MV-4-11 (cell line): ENCODE measurements around the gene ZBTB44.
"Not testable (repeated sequence)": the region's sequence is repeated elsewhere in the genome, so short reads cannot be mapped to it uniquely, and the experiment has no call there.

Experiments
- DNase-seq: peaks from one replicate; lab custom pipeline; 2025; lab: John Stamatoyannopoulos, UW

ZBTB44 gene

GRCh38 chr11:130199792-130200191 lies 114.9 kb downstream of the ZBTB44 start:
- DNase-seq = no peak

GRCh38 chr11:130198964-130199363 lies 115.8 kb downstream of the ZBTB44 start:
- no peak for DNase-seq

- no peak for DNase-seq
Observed at GRCh38 chr11:130198292-130198691, 116.4 kb downstream of the ZBTB44 start.

- DNase-seq = no peak
Observed at GRCh38 chr11:130197386-130198035, 117.2 kb downstream of the ZBTB44 start.

GRCh38 chr11:130194241-130195023 lies 120.3 kb downstream of the ZBTB44 start:
- no peak for DNase-seq

- DNase-seq = not testable (repeated sequence)
Observed at GRCh38 chr11:130193551-130193950, 121.2 kb downstream of the ZBTB44 start.

- no peak for DNase-seq
Observed at GRCh38 chr11:130192845-130193267, 121.9 kb downstream of the ZBTB44 start.

- no peak for DNase-seq
Observed at GRCh38 chr11:130191896-130192295, 122.8 kb downstream of the ZBTB44 start.

GRCh38 chr11:130190371-130190881 lies 124.3 kb downstream of the ZBTB44 start:
- no peak for DNase-seq

GRCh38 chr11:130189492-130190210 lies 125.1 kb downstream of the ZBTB44 start:
- no peak for DNase-seq

- no peak for DNase-seq
Observed at GRCh38 chr11:130188585-130189347, 126.0 kb downstream of the ZBTB44 start.

- DNase-seq = no peak
Observed at GRCh38 chr11:130188047-130188446, 126.7 kb downstream of the ZBTB44 start.

GRCh38 chr11:130187096-130187495 lies 127.6 kb downstream of the ZBTB44 start:
- no peak for DNase-seq

GRCh38 chr11:130183878-130184610 lies 130.7 kb downstream of the ZBTB44 start:
- no peak for DNase-seq

GRCh38 chr11:130181295-130182272 lies 133.1 kb downstream of the ZBTB44 start:
- DNase-seq = peak; percentile 60

GRCh38 chr11:130180896-130181294 lies 133.8 kb downstream of the ZBTB44 start:
- DNase-seq = no peak

GRCh38 chr11:130180491-130180890 lies 134.2 kb downstream of the ZBTB44 start:
- DNase-seq = peak; percentile 42

- no peak for DNase-seq
Observed at GRCh38 chr11:130179396-130180306, 135.1 kb downstream of the ZBTB44 start.
